ENCODE results near the gene CERKL.

DNA sequence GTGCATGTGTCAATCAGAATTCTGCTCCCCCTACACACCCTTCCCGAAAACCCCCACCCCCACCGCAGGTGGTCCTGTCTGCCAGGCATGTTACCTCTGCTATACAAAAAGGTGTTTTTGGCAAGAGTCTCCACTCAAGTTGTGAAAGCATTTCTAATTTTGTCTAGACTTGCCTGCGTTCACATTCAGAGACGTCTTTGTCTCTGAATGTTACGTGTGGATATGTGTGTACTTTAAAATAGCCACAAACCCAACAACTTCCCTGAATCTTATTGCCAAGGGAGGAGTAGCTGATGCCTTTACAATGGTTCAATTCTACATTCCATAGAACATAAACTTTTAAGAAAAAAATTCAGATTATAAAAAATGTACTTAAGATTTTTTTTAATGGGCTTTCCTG lies 133.1 kb downstream of the CERKL start:
- TF ChIP-seq, protein P1, sequence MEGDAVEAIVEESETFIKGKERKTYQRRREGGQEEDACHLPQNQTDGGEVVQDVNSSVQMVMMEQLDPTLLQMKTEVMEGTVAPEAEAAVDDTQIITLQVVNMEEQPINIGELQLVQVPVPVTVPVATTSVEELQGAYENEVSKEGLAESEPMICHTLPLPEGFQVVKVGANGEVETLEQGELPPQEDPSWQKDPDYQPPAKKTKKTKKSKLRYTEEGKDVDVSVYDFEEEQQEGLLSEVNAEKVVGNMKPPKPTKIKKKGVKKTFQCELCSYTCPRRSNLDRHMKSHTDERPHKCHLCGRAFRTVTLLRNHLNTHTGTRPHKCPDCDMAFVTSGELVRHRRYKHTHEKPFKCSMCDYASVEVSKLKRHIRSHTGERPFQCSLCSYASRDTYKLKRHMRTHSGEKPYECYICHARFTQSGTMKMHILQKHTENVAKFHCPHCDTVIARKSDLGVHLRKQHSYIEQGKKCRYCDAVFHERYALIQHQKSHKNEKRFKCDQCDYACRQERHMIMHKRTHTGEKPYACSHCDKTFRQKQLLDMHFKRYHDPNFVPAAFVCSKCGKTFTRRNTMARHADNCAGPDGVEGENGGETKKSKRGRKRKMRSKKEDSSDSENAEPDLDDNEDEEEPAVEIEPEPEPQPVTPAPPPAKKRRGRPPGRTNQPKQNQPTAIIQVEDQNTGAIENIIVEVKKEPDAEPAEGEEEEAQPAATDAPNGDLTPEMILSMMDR (IDR thresholded peaks at IDR 0.05; ENCODE audit: low read length): no peak
- no peak for TF ChIP-seq EZH2 (IDR thresholded peaks at IDR 0.05; ENCODE audit: borderline replicate concordance, low read length)

All from OCI-LY1 (cell line).